Spleen (tissue), 7 donors: Measurements from ENCODE around the gene CCNJL.

Experiments used
- CTCF ChIP-seq, 11 experiments: fragments of 200-600 bp in 7 of 11; fragments of 450-650 bp in 4 of 11; sonication (generic) in 4 of 11; IDR thresholded peaks in 8 of 11; conservative IDR thresholded peaks in 3 of 11; 1 replicate in 7 of 11; 2 replicates in 4 of 11; pipeline versions ENCODE4 v1.4.0 to v1.8.0; 2016 to 2021; ENCODE audit warnings: antibody characterized with exemption in 11 of 11, inconsistent platforms in 4 of 11, mild to moderate bottlenecking in 1 of 11
- POLR2A ChIP-seq, 3 donors: fragments of 450-650 bp; IDR thresholded peaks; one replicate each; pipeline ENCODE4 v1.5.1; 2017; ENCODE audit warnings: antibody characterized with exemption in 3 of 3, mild to moderate bottlenecking in 1 of 3
- donor health status: DM: no; HTN: no; CAD: no; lungs with moderate emphysema.
- donor health status: DM: no; HTN: no; CAD: no.
- donor health status: DM: no; HTN: no; CAD: no.

- TF ChIP-seq POLR2A (IDR thresholded peaks at IDR 0.05): no peak
- TF ChIP-seq CTCF (IDR thresholded peaks at IDR 0.05 in 8 of 11, conservative IDR thresholded peaks at IDR 0.05 in 3 of 11): no peak
These were observed 24.8 kb downstream of the CCNJL start for GRCh38 chr5:160287378-160288051.
